GM23248 (cell line): ENCODE results near the gene RALB.

Experiments
- EZH2 ChIP-seq: fragments of 200-600 bp; sonication (generic); IDR thresholded peaks from 2 replicates; pipeline ENCODE4 v1.6.1; 2018; ENCODE audit warnings: antibody characterized with exemption, mild to moderate bottlenecking; ENCODE audit not compliant: insufficient read depth, poor library complexity, severe bottlenecking
- EZH2phosphoT487 ChIP-seq: fragments of 200-600 bp; sonication (generic); IDR thresholded peaks from 2 replicates; pipeline ENCODE4 v1.6.1; 2018; ENCODE audit warnings: antibody characterized with exemption, moderate library complexity, mild to moderate bottlenecking, low read depth; ENCODE audit not compliant: insufficient read depth

DNA sequence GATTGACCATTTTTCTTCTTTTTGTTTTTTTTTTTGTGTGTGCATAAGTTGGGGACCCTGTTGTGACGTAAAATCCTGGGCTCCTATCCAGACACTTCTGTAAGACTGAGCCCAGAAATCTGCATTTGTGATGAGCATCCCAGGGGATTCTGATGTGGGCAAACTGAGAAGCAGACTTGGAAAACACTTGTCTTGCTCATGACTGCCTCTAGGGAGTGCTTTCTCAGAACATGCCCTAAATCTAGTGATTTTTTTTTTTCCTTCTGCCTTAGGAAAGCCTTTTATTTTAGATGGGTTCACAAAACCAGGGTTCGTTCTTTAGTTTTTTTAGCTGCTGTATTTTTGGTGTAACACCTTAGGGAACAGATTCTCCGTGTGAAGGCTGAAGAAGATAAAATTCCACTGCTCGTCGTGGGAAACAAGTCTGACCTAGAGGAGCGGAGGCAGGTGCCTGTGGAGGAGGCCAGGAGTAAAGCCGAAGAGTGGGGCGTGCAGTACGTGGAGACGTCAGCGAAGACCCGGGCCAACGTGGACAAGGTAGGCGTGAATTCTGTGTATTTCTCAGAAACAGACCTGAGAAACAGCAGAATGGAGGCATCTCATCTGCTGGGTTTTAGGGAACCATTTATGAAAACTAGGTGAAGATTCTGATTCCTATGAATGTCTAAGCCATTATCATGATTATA is 36.7 kb downstream of the RALB start:
- TF ChIP-seq EZH2phosphoT487 (no peak), EZH2 (no peak)
